ENCODE measurements around the gene ETV3.

Gene ETV3

GRCh38 chr1:157146244-157146643 is 8.0 kb upstream of the ETV3 start:
- no peak overlapping the region for H3K4me3 ChIP-seq (ENCODE audit: low read depth, low read length)
- TF ChIP-seq CTCF (IDR thresholded peaks at IDR 0.05; ENCODE audit: borderline replicate concordance, insufficient read depth, low read depth, low read length) = no peak

DNA sequence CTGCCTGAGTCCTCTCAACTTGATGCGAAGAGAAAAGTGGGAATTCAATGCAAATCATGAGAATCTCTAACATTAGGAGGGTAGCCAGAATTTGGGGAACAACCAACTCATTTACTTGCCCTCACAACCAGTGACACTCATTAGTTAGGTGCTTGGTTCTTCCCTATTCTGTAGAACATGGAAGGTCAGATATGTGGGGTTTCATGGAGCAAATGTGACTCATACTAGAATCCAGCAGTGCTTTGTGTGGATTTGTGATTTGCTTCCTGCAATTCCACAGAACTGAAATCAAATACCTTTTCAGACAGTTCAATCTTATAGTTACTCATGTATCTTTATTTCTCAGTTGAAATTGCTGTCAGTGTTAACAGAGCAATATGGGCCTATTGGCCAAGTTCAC is 6.9 kb upstream of the ETV3 start:
- TF ChIP-seq CTCF (IDR thresholded peaks at IDR 0.05; ENCODE audit: borderline replicate concordance, insufficient read depth, low read depth, low read length) = no peak

DNA sequence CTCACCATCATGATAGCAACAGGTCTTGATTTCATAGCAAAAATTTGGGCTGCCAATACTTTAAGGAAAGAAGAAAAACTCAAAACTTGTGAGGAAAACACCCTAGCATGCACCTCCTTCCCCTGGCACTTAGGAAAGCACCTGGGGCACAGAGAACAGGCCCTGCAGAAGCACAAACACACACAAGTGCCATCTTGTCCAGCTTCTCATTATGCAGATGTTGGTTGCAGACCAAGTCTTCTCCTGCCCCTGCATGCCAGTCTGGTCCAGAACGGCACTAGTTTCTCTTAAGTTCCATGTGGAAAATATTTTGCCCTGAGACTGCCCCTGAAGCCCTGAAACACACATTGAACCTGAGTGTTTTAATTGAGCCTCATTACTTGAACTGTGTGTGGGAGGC is 6.3 kb upstream of the ETV3 start:
- TF ChIP-seq CTCF (IDR thresholded peaks at IDR 0.05; ENCODE audit: borderline replicate concordance, insufficient read depth, low read depth, low read length) = no peak
- H3K4me3 ChIP-seq (ENCODE audit: low read depth, low read length) = no peak overlapping the region

More for the DNA sequence above, 6.9 kb upstream of the ETV3 start:
- H3K4me3 ChIP-seq (ENCODE audit: low read depth, low read length) = no peak overlapping the region

- TF ChIP-seq CTCF (IDR thresholded peaks at IDR 0.05; ENCODE audit: borderline replicate concordance, insufficient read depth, low read depth, low read length) = no peak
Observed at GRCh38 chr1:157142765-157143423, 4.7 kb upstream of the ETV3 start.

GRCh38 chr1:157142201-157142600 is 4.0 kb upstream of the ETV3 start:
- no peak overlapping the region for H3K4me3 ChIP-seq (ENCODE audit: low read depth, low read length)
- no peak for TF ChIP-seq CTCF (IDR thresholded peaks at IDR 0.05; ENCODE audit: borderline replicate concordance, insufficient read depth, low read depth, low read length)

More at GRCh38 chr1:157142765-157143423, 4.7 kb upstream of the ETV3 start:
- H3K4me3 ChIP-seq (ENCODE audit: low read depth, low read length) = no peak overlapping the region

- no peak for TF ChIP-seq CTCF (IDR thresholded peaks at IDR 0.05; ENCODE audit: borderline replicate concordance, insufficient read depth, low read depth, low read length)
- H3K4me3 ChIP-seq (ENCODE audit: low read depth, low read length) = no peak overlapping the region
Observed at GRCh38 chr1:157141212-157141855, 3.1 kb upstream of the ETV3 start.

DNA sequence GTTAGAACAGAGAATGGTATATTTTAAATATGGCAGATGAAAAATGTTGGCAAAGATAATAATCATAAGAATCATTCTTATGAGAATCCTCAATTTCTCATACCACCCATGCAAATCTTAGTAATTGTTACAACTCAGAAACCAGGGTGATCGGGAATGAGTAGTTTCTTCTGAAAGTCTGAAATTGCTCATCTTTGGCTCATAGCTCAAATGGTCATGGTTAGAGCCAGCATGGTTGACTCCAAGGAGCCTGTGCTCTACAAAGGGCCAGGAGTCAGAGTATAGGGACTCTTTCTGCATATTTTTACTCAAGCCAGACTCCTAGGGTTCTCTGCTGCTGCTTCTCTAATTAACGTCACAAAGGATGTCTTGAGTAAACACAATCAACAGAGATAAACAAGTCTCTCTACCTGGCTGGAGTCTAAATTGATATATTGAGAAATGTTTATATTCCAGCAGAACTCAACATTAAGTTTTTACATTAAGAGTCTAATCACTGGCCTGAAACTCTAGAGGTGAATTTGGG is 1.9 kb upstream of the ETV3 start:
- no peak overlapping the region for H3K4me3 ChIP-seq (ENCODE audit: low read depth, low read length)
- TF ChIP-seq CTCF (IDR thresholded peaks at IDR 0.05; ENCODE audit: borderline replicate concordance, insufficient read depth, low read depth, low read length) = no peak

Data from GM12875 (cell line).